ENCODE measurements around the gene ADIPOR2. TPM values are rescaled to one million over a fixed set of nuclear protein-coding genes. Genes with fewer than 3 reads are reported as not detected.

The ADIPOR2 gene
- total and polyA plus RNA-seq, 3 donors from 2014 or later = 70.6 to 78.3 (median 75.1) TPM

- TF ChIP-seq POLR2A (IDR thresholded peaks at IDR 0.05) = no peak
- DNase-seq = no peak
- no peaks in the 10 kb centered on the region for H3K36me3 ChIP-seq (ENCODE audit: low read depth, missing control alignments)
- WGBS, 2 donors = 73 to 93% methylated on average over 2 of the region's 2 CpGs
- no peaks in the 10 kb centered on the region for H3K9me3 ChIP-seq
- H3K27me3 ChIP-seq = no peaks in the 10 kb centered on the region
- H3K27ac ChIP-seq = no peak overlapping the region
- peaks cover 8% of the 10 kb centered on the region for H3K4me1 ChIP-seq
- intact Hi-C loops (cut with DNase I; ENCODE audit: low total_unique reads) = no loop called here
- H3K4me3 ChIP-seq = no peak overlapping the region
Measured at GRCh38 chr12:1698720-1699119, 7.8 kb downstream of the ADIPOR2 start.

GRCh38 chr12:1702713-1703112, 11.8 kb downstream of the ADIPOR2 start:
- TF ChIP-seq CTCF (IDR thresholded peaks at IDR 0.05) = no peak
- no peak for TF ChIP-seq POLR2A (IDR thresholded peaks at IDR 0.05)
- intact Hi-C loops (cut with DNase I; ENCODE audit: low total_unique reads) = no loop called here
- Histone ChIP-seq H3K9me3 (no peaks in the 10 kb centered on the region), H3K4me3 (no peak overlapping the region), H3K27ac (no peak overlapping the region), H3K4me1 (no peaks in the 10 kb centered on the region), H3K27me3 (no peaks in the 10 kb centered on the region), H3K36me3 (ENCODE audit: low read depth, missing control alignments) (no peaks in the 10 kb centered on the region)
- DNase-seq = no peak
- 47 to 58% methylated on average over 2 of the region's 2 CpGs for WGBS, 2 donors

GRCh38 chr12:1703771-1704722, 13.2 kb downstream of the ADIPOR2 start:
- intact Hi-C loops (cut with DNase I; ENCODE audit: low total_unique reads) = no loop called here
- H3K4me1 ChIP-seq = no peaks in the 10 kb centered on the region
- WGBS, 2 donors = 74 to 77% methylated on average over 3 of the region's 3 CpGs

GRCh38 chr12:1705774-1706631, 15.1 kb downstream of the ADIPOR2 start:
- no peak for DNase-seq
- Histone ChIP-seq H3K27ac (peak overlapping the region in 1 of 2 donors; percentile 22), H3K4me3 (no peak overlapping the region), H3K36me3 (ENCODE audit: low read depth, missing control alignments) (no peaks in the 10 kb centered on the region), H3K4me1 (no peaks in the 10 kb centered on the region), H3K27me3 (no peaks in the 10 kb centered on the region), H3K9me3 (no peaks in the 10 kb centered on the region)
- no peak for TF ChIP-seq CTCF (IDR thresholded peaks at IDR 0.05)
- TF ChIP-seq POLR2A (IDR thresholded peaks at IDR 0.05) = no peak
- 75 to 81% methylated on average over 3 of the region's 3 CpGs for WGBS, 2 donors
- intact Hi-C loops (cut with DNase I; ENCODE audit: low total_unique reads) = no loop called here

More at GRCh38 chr12:1703771-1704722, 13.2 kb downstream of the ADIPOR2 start:
- no peak overlapping the region for H3K4me3 ChIP-seq
- TF ChIP-seq POLR2A (IDR thresholded peaks at IDR 0.05) (no peak), CTCF (IDR thresholded peaks at IDR 0.05) (no peak)
- H3K27me3 ChIP-seq = no peaks in the 10 kb centered on the region
- no peaks in the 10 kb centered on the region for H3K36me3 ChIP-seq (ENCODE audit: low read depth, missing control alignments)
- no peak for DNase-seq
- no peak overlapping the region for H3K27ac ChIP-seq
- H3K9me3 ChIP-seq = no peaks in the 10 kb centered on the region

GRCh38 chr12:1706632-1706980, 15.7 kb downstream of the ADIPOR2 start:
- intact Hi-C loops (cut with DNase I; ENCODE audit: low total_unique reads) = no loop called here
- WGBS, 2 donors = 56 to 65% methylated on average over 1 of the region's 1 CpG
- Histone ChIP-seq H3K4me1 (no peaks in the 10 kb centered on the region), H3K36me3 (ENCODE audit: low read depth, missing control alignments) (no peaks in the 10 kb centered on the region), H3K27me3 (no peaks in the 10 kb centered on the region), H3K27ac (peak overlapping the region in 1 of 2 donors; percentile 22), H3K4me3 (no peak overlapping the region), H3K9me3 (no peaks in the 10 kb centered on the region)
- DNase-seq = no peak
- TF ChIP-seq CTCF (IDR thresholded peaks at IDR 0.05) = no peak
- no peak for TF ChIP-seq POLR2A (IDR thresholded peaks at IDR 0.05)

Data from testis (tissue), 3 donors.